Adrenal gland (tissue), 5 donors: Measurements from ENCODE around the gene METTL24.

Source experiments
- POLR2A ChIP-seq, 2 donors: fragments of 450-650 bp; IDR thresholded peaks; one replicate each; pipeline ENCODE4 v1.6.1; 2017; ENCODE audit warnings: antibody characterized with exemption in 2 of 2, mild to moderate bottlenecking in 2 of 2, moderate library complexity in 1 of 2
- TF ChIP-seq, protein P1 (sequence below), 6 experiments: fragments of 450-650 bp in 4 of 6; fragments of 200-600 bp in 2 of 6; sonication (generic) in 1 of 6; IDR thresholded peaks; 1 replicate in 5 of 6; 2 replicates in 1 of 6; pipeline versions ENCODE4 v1.5.1 to v1.8.0; 2016 to 2021; ENCODE audit warnings: antibody characterized with exemption in 6 of 6, mild to moderate bottlenecking in 2 of 6, moderate library complexity in 1 of 6
- donor health status: DM: no; HTN: no; CAD: no.

DNA sequence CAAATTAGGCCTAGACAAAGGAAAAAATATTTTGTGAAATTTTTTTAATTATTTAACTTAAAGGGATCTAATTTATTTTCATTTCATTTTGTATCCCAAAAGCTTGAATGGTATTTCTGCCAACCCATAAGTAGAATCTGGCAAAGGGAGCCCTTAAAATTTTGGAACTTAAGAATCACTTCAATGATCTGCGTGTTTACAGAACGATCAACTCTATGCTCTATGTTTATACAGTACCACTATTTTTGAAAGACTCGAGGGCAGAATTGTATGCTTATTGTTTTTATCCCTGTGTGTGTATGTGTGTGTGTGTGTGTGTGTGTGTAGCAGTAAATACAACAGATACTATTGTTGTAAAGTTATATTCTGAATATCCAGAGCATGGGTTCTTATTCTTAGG, 39.2 kb downstream of the METTL24 start:
- TF ChIP-seq, protein P1, sequence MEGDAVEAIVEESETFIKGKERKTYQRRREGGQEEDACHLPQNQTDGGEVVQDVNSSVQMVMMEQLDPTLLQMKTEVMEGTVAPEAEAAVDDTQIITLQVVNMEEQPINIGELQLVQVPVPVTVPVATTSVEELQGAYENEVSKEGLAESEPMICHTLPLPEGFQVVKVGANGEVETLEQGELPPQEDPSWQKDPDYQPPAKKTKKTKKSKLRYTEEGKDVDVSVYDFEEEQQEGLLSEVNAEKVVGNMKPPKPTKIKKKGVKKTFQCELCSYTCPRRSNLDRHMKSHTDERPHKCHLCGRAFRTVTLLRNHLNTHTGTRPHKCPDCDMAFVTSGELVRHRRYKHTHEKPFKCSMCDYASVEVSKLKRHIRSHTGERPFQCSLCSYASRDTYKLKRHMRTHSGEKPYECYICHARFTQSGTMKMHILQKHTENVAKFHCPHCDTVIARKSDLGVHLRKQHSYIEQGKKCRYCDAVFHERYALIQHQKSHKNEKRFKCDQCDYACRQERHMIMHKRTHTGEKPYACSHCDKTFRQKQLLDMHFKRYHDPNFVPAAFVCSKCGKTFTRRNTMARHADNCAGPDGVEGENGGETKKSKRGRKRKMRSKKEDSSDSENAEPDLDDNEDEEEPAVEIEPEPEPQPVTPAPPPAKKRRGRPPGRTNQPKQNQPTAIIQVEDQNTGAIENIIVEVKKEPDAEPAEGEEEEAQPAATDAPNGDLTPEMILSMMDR (IDR thresholded peaks at IDR 0.05): no peak
- TF ChIP-seq POLR2A (IDR thresholded peaks at IDR 0.05): no peak
